Endodermal cell (in vitro differentiated cells): ENCODE measurements around the gene CAPG. TPM values are rescaled to one million over a fixed set of nuclear protein-coding genes. Genes with fewer than 3 reads are reported as not detected.
"Not testable (repeated sequence)": the region's sequence is repeated elsewhere in the genome, so short reads cannot be mapped to it uniquely, and the experiment has no call there.

ENCODE experiments used
- DNase-seq: peaks from one replicate; pipeline ENCODE4 v3.0.0-alpha.2; 2017
- H3K27ac ChIP-seq: 2 replicates; pipeline ENCODE4 v1.5.1; 2013; ENCODE audit warnings: mild to moderate bottlenecking, low read depth, low read length, moderate library complexity
- H3K27me3 ChIP-seq: 2 replicates; pipeline ENCODE4 v1.6.1; 2013; ENCODE audit warnings: mild to moderate bottlenecking, low read length, moderate library complexity; ENCODE audit not compliant: insufficient read depth, control insufficient read depth, poor library complexity, severe bottlenecking
- H3K36me3 ChIP-seq: 2 replicates; pipeline ENCODE4 v1.7.0; 2013; ENCODE audit warnings: mild to moderate bottlenecking, low read length, moderate library complexity; ENCODE audit not compliant: control insufficient read depth, insufficient read depth
- H3K4me1 ChIP-seq: one replicate; pipeline ENCODE4 v1.7.0; 2013; ENCODE audit warnings: low read length; ENCODE audit not compliant: control insufficient read depth, insufficient read depth
- H3K4me3 ChIP-seq: 2 replicates; pipeline ENCODE4 v1.5.1; 2013; ENCODE audit warnings: mild to moderate bottlenecking, low read length, moderate library complexity
- H3K9ac ChIP-seq: 2 replicates; pipeline ENCODE4 v1.6.1; 2013; ENCODE audit warnings: mild to moderate bottlenecking, low read length, moderate library complexity; ENCODE audit not compliant: poor library complexity, severe bottlenecking; ENCODE audit errors: extremely low read depth
- H3K9me3 ChIP-seq: 2 replicates; pipeline ENCODE4 v1.6.1; 2013; ENCODE audit warnings: mild to moderate bottlenecking, low read length, moderate library complexity; ENCODE audit not compliant: control insufficient read depth
- H3K27ac Mint-ChIP-seq: 2 replicates; pipeline ENCODE4 v1.8.0; 2020; ENCODE audit warnings: mixed read lengths
- H3K27me3 Mint-ChIP-seq: 2 replicates; pipeline ENCODE4 v1.8.0; 2021; ENCODE audit warnings: mild to moderate bottlenecking, mixed read lengths; ENCODE audit not compliant: insufficient read depth
- H3K36me3 Mint-ChIP-seq: 2 replicates; pipeline ENCODE4 v1.8.0; 2020; ENCODE audit warnings: low read depth, mixed read lengths
- H3K4me1 Mint-ChIP-seq: 2 replicates; pipeline ENCODE4 v1.8.0; 2020; ENCODE audit warnings: mixed read lengths
- H3K4me3 Mint-ChIP-seq: 2 replicates; pipeline ENCODE4 v1.8.0; 2020; ENCODE audit warnings: mild to moderate bottlenecking, moderate library complexity, mixed read lengths
- H3K9me3 Mint-ChIP-seq: 2 replicates; pipeline ENCODE4 v1.8.0; 2020; ENCODE audit warnings: mild to moderate bottlenecking, mixed read lengths
- WGBS, 2 experiments: methylation state at CpG; one replicate each; pipeline versions ENCODE4 v1.1.5 to v1.1.7; 2013; ENCODE audit warnings: missing lambda C conversion rate in 2 of 2, mixed read lengths in 1 of 2; ENCODE audit not compliant: insufficient coverage in 1 of 2, insufficient read length in 1 of 2; 5-methylcytosine and 5-hydroxymethylcytosine counted together
- total RNA-seq, 2 donors: library from RNA; stranded (reverse); fragmentation: NEBNext Ultra II Directional in 1 of 2; extraction: Animal tissue kit (Norgen Biotek cat#: 25700) in 1 of 2; gene quantifications; 2 replicates in 1 of 2; 3 replicates in 1 of 2; pipeline ENCODE4 v1.2.1, GENCODE V29; 2021
- TF ChIP-seq, protein P1 (sequence below): fragments of 200-600 bp; sonication (generic); conservative IDR thresholded peaks from 2 replicates; pipeline ENCODE4 v1.5.0; 2021; ENCODE audit warnings: antibody characterized with exemption, mild to moderate bottlenecking

Gene CAPG
- total RNA-seq, 2 donors from 2014 or later: 104 to 119 TPM

GRCh38 chr2:85415980-85416650 lies 5.9 kb upstream of the CAPG start:
- Mint-ChIP-seq H3K4me1 (peaks cover 26% of the 10 kb centered on the region), H3K9me3 (no peaks in the 10 kb centered on the region), H3K27ac (no peak overlapping the region), H3K36me3 (no peaks in the 10 kb centered on the region), H3K27me3 (no peaks in the 10 kb centered on the region), H3K4me3 (no peak overlapping the region)
- DNase-seq: no peak
- Histone ChIP-seq H3K4me3 (no peak overlapping the region), H3K9ac (no peak overlapping the region), H3K9me3 (no peaks in the 10 kb centered on the region), H3K36me3 (no peaks in the 10 kb centered on the region), H3K27me3 (no peaks in the 10 kb centered on the region), H3K4me1 (peaks cover 14% of the 10 kb centered on the region), H3K27ac (no peak overlapping the region)
- 87% methylated on average over 11 to 12 of the region's 12 CpGs for WGBS, 2 experiments
- TF ChIP-seq, protein P1, sequence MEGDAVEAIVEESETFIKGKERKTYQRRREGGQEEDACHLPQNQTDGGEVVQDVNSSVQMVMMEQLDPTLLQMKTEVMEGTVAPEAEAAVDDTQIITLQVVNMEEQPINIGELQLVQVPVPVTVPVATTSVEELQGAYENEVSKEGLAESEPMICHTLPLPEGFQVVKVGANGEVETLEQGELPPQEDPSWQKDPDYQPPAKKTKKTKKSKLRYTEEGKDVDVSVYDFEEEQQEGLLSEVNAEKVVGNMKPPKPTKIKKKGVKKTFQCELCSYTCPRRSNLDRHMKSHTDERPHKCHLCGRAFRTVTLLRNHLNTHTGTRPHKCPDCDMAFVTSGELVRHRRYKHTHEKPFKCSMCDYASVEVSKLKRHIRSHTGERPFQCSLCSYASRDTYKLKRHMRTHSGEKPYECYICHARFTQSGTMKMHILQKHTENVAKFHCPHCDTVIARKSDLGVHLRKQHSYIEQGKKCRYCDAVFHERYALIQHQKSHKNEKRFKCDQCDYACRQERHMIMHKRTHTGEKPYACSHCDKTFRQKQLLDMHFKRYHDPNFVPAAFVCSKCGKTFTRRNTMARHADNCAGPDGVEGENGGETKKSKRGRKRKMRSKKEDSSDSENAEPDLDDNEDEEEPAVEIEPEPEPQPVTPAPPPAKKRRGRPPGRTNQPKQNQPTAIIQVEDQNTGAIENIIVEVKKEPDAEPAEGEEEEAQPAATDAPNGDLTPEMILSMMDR: no peak

DNA sequence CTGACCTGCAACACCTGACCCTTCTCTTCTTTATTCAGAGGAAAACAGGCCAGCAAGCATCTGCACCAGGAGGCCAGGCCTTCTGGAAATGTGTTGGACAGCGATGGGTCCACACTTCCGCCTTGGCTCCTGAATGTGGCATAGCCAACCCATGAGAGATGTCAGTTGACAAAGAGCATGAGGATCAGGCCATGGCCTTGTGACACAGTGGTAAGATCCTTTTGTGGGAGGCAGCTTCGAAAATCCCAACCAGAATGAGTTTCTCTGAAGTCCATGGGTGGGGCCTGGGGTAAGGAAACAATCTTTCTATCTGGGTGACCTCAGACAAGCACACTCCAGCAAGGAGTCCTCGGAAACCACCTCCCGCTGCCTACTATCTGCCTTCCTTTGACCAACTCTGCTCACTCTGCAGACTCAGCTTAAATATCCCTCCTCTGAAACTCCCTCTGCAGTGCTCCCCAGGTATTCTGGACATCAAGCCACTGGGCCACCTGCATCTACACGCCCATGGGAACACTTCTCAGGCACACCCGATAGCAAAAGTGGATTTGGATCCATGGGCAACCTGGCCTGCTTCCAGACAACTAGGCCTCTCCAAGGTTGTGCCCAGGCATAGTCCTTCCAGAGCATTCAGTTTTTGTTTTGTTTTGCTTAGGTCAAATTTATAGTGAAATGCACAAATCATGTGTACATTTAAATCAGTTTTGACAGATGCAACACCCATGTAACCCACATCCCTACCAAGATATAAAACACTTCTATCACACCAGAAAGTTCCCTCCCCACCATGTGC lies 4.8 kb upstream of the CAPG start:
- no peaks in the 10 kb centered on the region for H3K27me3 ChIP-seq
- no peak overlapping the region for H3K27ac ChIP-seq
- no peaks in the 10 kb centered on the region for H3K36me3 ChIP-seq
- Mint-ChIP-seq H3K9me3 (no peaks in the 10 kb centered on the region), H3K4me1 (peaks cover 20% of the 10 kb centered on the region), H3K36me3 (no peaks in the 10 kb centered on the region), H3K27me3 (no peaks in the 10 kb centered on the region), H3K4me3 (peak overlapping the region; percentile 80), H3K27ac (no peak overlapping the region)
- TF ChIP-seq, protein P1: no peak
- no peaks in the 10 kb centered on the region for H3K9me3 ChIP-seq
- peaks cover 14% of the 10 kb centered on the region for H3K4me1 ChIP-seq
- no peak for DNase-seq
- 90 to 94% methylated on average over 6 to 7 of the region's 7 CpGs for WGBS, 2 experiments
- no peak overlapping the region for H3K9ac ChIP-seq
- no peak overlapping the region for H3K4me3 ChIP-seq

GRCh38 chr2:85414421-85414759 lies 4.2 kb upstream of the CAPG start:
- H3K9me3 Mint-ChIP-seq, H3K36me3 ChIP-seq, H3K9me3 ChIP-seq, H3K4me1 ChIP-seq, DNase-seq, H3K27me3 Mint-ChIP-seq, H3K9ac ChIP-seq, H3K36me3 Mint-ChIP-seq, H3K27ac Mint-ChIP-seq, H3K27ac ChIP-seq, H3K27me3 ChIP-seq: not testable (repeated sequence)
- Mint-ChIP-seq H3K4me3 (peak overlapping the region; percentile 80), H3K4me1 (peaks cover 20% of the 10 kb centered on the region)
- 93 to 96% methylated on average over 3 to 5 of the region's 5 CpGs for WGBS, 2 experiments
- H3K4me3 ChIP-seq: peak overlapping the region; percentile 80
